A673 (cell line): ENCODE measurements around the gene SLC29A3. TPM values are rescaled to one million over a fixed set of nuclear protein-coding genes. Genes with fewer than 3 reads are reported as not detected.

Experiments used
- BruUV-seq: library from RNA; stranded (reverse); fragments of 400-500 nt; replicated peaks from 2 replicates; lab custom pipeline; 2021; lab: Mats Ljungman, UMichigan
- CTCF ChIA-PET: fragments of 300-600 bp; sonication (Branson Sonifier 250); formaldehyde crosslinking; loops from one replicate; lab custom pipeline; 2022; ENCODE audit warnings: antibody characterized with exemption; lab: Charles Lee
- POLR2A ChIA-PET: fragments of 300-600 bp; sonication (Branson Sonifier 250); formaldehyde crosslinking; loops from one replicate; lab custom pipeline; 2022; ENCODE audit warnings: antibody characterized with exemption; ENCODE audit not compliant: low non-redundant PET; lab: Charles Lee
- DNase-seq: peaks from one replicate; pipeline ENCODE4 v3.0.0-alpha.2; 2015; ENCODE audit warnings: low spot score
- H3K27ac ChIP-seq: fragments of 200-600 bp; sonication (generic); 2 replicates; pipeline ENCODE4 v1.5.1; 2016; ENCODE audit warnings: mixed run types, low read depth, mild to moderate bottlenecking, mixed read lengths, antibody characterized with exemption, low read length; ENCODE audit not compliant: poor library complexity, severe bottlenecking
- H3K27me3 ChIP-seq: fragments of 200-600 bp; sonication (generic); replicated peaks from 2 replicates; pipeline ENCODE4 v1.6.1; 2017; ENCODE audit warnings: mixed run types, low read depth, mild to moderate bottlenecking, mixed read lengths, antibody characterized with exemption, low read length; ENCODE audit not compliant: insufficient read depth, poor library complexity
- H3K36me3 ChIP-seq: fragments of 200-600 bp; sonication (generic); 2 replicates; pipeline ENCODE4 v1.6.1; 2016; ENCODE audit warnings: mixed run types, mild to moderate bottlenecking, mixed read lengths, antibody characterized with exemption, low read length; ENCODE audit not compliant: insufficient read depth, poor library complexity, severe bottlenecking
- H3K4me1 ChIP-seq: fragments of 200-600 bp; sonication (generic); 2 replicates; pipeline ENCODE4 v1.6.1; 2017; ENCODE audit warnings: mixed run types, mild to moderate bottlenecking, mixed read lengths, antibody characterized with exemption, low read length; ENCODE audit not compliant: insufficient read depth, poor library complexity, severe bottlenecking
- H3K4me3 ChIP-seq: fragments of 200-600 bp; sonication (generic); 2 replicates; pipeline ENCODE4 v1.5.1; 2016; ENCODE audit warnings: low read depth, mixed run types, mild to moderate bottlenecking, mixed read lengths, low read length; ENCODE audit not compliant: poor library complexity, severe bottlenecking
- H3K9me3 ChIP-seq: fragments of 200-600 bp; sonication (generic); 2 replicates; pipeline ENCODE4 v1.6.1; 2016; ENCODE audit warnings: mixed run types, low read depth, mild to moderate bottlenecking, mixed read lengths, antibody characterized with exemption, low read length; ENCODE audit not compliant: poor library complexity, severe bottlenecking
- EZH2 ChIP-seq: fragments of 200-600 bp; sonication (generic); IDR thresholded peaks from 2 replicates; pipeline ENCODE4 v1.6.1; 2017; ENCODE audit warnings: borderline replicate concordance, low read depth, mild to moderate bottlenecking, mixed read lengths, antibody characterized with exemption, low read length; ENCODE audit not compliant: poor library complexity, severe bottlenecking
- intact Hi-C: fragments of 100-400 bp; cut with micrococcal nuclease; formaldehyde crosslinking; loops from one replicate; pipeline ENCODE4 v1.10.0; 2022; ENCODE audit not compliant: unreplicated experiment
- total RNA-seq: library from RNA; stranded (reverse); gene quantifications from 2 replicates; pipeline ENCODE4 v1.2.3, GENCODE V29; 2021
- TF ChIP-seq, protein P1 (sequence below): fragments of 300-800, 200-600 bp; sonication (generic); conservative IDR thresholded peaks from 2 replicates; pipeline ENCODE4 v1.5.1; 2017; ENCODE audit warnings: low read depth, mild to moderate bottlenecking, antibody characterized with exemption, low read length, moderate library complexity, mixed read lengths

The SLC29A3 gene
- total RNA-seq, 1 experiment from 2014 or later, result 6.1 TPM

GRCh38 chr10:71345694-71346093 is 26.6 kb downstream of the SLC29A3 start:
- TF ChIP-seq EZH2, result no peak
- TF ChIP-seq, protein P1, sequence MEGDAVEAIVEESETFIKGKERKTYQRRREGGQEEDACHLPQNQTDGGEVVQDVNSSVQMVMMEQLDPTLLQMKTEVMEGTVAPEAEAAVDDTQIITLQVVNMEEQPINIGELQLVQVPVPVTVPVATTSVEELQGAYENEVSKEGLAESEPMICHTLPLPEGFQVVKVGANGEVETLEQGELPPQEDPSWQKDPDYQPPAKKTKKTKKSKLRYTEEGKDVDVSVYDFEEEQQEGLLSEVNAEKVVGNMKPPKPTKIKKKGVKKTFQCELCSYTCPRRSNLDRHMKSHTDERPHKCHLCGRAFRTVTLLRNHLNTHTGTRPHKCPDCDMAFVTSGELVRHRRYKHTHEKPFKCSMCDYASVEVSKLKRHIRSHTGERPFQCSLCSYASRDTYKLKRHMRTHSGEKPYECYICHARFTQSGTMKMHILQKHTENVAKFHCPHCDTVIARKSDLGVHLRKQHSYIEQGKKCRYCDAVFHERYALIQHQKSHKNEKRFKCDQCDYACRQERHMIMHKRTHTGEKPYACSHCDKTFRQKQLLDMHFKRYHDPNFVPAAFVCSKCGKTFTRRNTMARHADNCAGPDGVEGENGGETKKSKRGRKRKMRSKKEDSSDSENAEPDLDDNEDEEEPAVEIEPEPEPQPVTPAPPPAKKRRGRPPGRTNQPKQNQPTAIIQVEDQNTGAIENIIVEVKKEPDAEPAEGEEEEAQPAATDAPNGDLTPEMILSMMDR, result no peak
- ChIA-PET POLR2A (no interaction called here), CTCF (no interaction called here)
- no peaks in the 10 kb centered on the region for H3K27me3 ChIP-seq
- intact Hi-C loops, result no loop called here
- H3K4me3 ChIP-seq, result no peak overlapping the region
- H3K9me3 ChIP-seq, result no peaks in the 10 kb centered on the region
- H3K4me1 ChIP-seq, result no peaks in the 10 kb centered on the region
- no peak overlapping the region for H3K27ac ChIP-seq
- no TSS peak for BruUV-seq
- DNase-seq, result no peak
- H3K36me3 ChIP-seq, result no peaks in the 10 kb centered on the region

DNA sequence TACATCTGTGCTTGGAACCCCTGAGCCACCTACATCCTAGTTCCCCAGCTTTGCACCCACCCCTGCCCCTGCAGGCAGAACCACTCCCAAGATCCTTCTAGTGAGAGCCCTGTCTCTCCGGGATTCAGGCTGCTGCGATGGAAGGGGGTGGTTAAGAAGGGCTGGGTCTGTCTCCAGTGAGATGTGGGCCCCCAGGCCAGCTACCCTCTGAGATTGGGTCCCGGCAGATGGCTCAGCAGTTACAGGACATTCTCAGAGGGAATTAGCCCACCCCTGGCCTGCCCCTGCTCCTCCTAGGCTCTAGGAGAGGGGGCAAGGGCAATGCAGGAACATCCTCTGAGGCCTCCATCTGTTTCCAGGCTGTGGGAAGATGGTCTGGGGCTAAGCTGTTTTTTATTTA is 27.7 kb downstream of the SLC29A3 start:
- no peak for TF ChIP-seq EZH2
- TF ChIP-seq, protein P1, result no peak

DNA sequence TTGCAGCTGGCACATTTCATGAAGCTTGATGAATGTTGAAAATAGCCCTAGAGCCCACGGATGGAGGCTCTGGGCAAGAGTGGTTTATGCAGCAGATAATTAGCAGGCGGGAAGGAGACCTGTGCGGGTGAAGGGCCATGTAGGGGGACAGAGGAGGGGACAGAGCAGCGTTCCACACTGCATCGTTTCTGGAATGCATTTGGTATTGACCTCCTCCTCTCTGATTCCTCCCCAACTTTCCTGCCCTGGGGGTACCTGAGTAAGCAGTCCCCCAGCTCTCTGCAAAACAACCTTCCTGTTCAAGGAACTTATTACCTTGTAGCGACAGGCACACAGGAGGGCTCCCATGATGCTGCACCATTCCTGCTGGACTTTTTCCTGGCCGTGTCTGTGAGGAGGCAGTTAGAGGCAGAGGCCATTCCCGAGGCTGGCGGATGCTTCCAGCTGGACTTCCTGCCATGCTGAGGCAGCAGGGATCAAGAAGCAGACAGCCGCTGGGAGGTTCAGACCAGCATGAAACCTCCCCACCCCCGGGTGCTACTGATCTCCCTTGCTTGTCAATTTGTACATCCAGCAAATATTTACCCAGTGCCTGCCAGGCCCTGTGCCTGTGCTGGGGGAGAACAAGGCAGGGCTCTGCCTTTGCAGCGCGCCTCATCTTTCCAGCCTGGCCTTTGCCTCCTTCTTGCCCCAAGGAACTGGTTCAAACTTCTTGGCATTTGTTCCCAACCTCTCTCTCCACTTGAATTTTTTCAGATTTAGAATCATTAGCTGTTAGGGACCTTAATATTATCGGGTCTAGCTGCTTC is 28.7 kb downstream of the SLC29A3 start:
- POLR2A ChIA-PET, result no interaction called here
- no TSS peak for BruUV-seq
- Histone ChIP-seq H3K4me1 (no peaks in the 10 kb centered on the region), H3K4me3 (no peak overlapping the region), H3K27ac (no peak overlapping the region), H3K36me3 (no peaks in the 10 kb centered on the region), H3K27me3 (no peaks in the 10 kb centered on the region), H3K9me3 (no peaks in the 10 kb centered on the region)
- no peak for DNase-seq
- no peak for TF ChIP-seq EZH2
- TF ChIP-seq, protein P1, result no peak
- intact Hi-C loops, result no loop called here
- CTCF ChIA-PET, result no interaction called here

More for the DNA sequence above, 27.7 kb downstream of the SLC29A3 start:
- H3K27ac ChIP-seq, result no peak overlapping the region
- no peak overlapping the region for H3K4me3 ChIP-seq
- CTCF ChIA-PET, result no interaction called here
- DNase-seq, result no peak
- H3K27me3 ChIP-seq, result no peaks in the 10 kb centered on the region
- POLR2A ChIA-PET, result no interaction called here
- H3K9me3 ChIP-seq, result no peaks in the 10 kb centered on the region
- no peaks in the 10 kb centered on the region for H3K4me1 ChIP-seq
- BruUV-seq, result no TSS peak
- intact Hi-C loops, result no loop called here
- H3K36me3 ChIP-seq, result no peaks in the 10 kb centered on the region
